ENCODE data around the gene FAM174B.

DNA sequence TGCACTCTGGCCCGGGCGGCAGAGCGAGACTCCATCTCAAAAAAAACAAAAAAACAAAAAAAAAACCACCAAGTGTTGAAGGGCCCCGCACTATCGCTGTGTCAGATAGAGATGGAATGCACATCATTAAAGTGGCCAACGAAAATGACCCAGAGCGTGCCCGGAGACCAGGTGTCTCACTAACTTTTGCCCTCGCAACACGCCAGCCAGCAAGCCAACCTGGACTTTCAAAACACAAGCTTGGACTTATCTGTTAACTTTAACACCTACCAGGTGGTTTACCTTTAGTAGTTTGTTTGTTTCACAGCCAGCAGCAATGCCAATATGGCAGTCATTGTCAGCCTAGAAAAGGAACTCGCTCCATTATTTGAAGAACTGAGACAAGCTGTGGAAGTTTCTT lies 28.6 kb downstream of the FAM174B start:
- no peak for TF ChIP-seq POLR2A (IDR thresholded peaks at IDR 0.05)
- TF ChIP-seq, protein P1, sequence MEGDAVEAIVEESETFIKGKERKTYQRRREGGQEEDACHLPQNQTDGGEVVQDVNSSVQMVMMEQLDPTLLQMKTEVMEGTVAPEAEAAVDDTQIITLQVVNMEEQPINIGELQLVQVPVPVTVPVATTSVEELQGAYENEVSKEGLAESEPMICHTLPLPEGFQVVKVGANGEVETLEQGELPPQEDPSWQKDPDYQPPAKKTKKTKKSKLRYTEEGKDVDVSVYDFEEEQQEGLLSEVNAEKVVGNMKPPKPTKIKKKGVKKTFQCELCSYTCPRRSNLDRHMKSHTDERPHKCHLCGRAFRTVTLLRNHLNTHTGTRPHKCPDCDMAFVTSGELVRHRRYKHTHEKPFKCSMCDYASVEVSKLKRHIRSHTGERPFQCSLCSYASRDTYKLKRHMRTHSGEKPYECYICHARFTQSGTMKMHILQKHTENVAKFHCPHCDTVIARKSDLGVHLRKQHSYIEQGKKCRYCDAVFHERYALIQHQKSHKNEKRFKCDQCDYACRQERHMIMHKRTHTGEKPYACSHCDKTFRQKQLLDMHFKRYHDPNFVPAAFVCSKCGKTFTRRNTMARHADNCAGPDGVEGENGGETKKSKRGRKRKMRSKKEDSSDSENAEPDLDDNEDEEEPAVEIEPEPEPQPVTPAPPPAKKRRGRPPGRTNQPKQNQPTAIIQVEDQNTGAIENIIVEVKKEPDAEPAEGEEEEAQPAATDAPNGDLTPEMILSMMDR (IDR thresholded peaks at IDR 0.05): no peak

Data from thyroid gland (tissue), 4 donors.